ENCODE data around the gene MXRA7.
"Not testable (repeated sequence)": the region's sequence is repeated elsewhere in the genome, so short reads cannot be mapped to it uniquely, and the experiment has no call there.

The MXRA7 gene

GRCh38 chr17:76641501-76641900 lies 69.3 kb downstream of the MXRA7 start:
- DNase-seq = no peak

DNA sequence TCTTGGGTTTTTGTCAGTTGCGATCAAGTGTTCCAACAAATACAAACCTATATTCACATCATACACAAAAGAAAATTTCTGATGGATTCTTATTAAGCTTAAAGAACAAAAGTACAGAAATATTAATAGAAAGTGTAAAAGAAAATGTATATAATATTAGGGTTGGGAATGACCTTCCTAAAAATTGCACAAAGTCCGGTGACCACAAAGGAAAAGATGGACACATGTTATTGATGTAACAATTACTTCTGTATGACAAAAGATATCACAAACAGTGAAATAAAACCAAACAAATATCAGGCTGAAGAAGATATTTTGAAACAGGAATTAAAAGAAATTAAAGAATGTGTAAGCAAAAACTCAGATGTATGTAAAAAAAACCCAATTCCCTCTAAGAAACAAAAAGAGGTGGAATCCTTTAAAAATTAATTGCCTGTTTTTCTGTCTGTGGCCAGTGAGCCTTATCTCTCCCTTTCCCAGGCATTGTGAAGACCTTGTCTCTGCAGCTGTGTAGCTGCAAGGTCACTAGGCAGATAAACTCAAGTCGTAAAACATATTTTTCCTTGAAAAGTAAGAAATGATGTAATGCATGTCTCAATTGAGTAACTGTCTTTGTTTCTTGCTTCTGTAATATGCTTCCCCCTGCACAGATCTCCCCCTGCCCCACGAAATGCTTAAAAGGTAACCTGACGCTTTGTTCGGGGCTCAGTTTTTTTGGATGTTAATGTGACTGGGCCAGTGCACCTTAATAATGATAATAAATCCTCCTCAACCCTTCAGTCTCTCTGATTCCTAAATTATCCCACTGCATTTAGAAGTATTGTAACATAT lies 70.0 kb downstream of the MXRA7 start:
- no peak for DNase-seq

DNA sequence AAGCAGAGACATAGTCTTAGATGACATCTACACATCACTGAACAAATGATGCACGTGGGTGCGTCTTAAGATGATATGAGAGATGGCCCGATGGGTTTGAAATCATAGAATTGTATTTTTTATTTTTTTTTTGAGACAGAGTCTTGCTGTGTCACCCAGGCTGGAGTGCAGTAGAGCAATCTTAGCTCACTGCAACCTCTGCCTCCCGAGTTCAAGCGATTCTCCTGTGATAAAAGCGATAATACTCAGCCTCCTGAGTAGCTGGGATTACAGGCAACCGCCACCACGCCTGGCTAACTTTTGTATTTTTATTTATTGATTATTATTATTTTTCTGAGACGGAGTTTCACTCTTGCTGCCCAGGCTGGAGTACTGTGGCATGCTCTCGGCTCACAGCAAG lies 72.5 kb downstream of the MXRA7 start:
- DNase-seq = no peak

GRCh38 chr17:76636486-76637206 lies 74.1 kb downstream of the MXRA7 start:
- DNase-seq = not testable (repeated sequence)

DNA sequence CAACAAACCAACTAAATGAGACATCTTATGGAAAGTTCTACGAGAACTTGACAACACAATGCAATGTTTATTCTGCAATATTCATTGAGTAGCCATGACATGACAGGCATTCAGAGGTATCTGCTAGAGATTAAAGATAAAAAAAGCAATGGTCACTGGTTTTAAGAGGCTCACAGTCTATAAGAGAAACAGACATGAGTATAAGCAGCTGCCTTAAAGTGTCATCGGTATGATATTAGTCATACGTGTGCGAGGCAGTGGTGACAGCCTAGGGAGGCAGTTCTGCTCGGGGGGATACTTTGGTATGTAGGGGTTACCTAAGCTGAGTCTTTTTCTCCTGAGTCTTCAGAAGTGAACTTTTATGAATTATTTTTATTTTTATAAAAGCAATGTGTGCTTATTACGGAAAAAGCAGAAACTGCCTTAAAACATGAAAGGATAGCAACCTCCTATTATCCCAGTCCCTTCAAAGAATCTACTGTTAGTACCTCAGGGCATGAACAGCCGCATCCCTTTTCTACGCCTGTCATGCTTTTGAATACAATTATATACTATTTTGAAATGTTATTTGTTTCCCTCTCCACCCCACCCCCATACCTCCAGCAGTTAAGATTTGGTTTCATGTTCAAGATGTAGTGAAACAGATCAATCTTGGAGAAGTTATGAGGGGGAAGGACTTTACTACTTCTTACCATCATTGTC lies 75.0 kb downstream of the MXRA7 start:
- DNase-seq = no peak

DNA sequence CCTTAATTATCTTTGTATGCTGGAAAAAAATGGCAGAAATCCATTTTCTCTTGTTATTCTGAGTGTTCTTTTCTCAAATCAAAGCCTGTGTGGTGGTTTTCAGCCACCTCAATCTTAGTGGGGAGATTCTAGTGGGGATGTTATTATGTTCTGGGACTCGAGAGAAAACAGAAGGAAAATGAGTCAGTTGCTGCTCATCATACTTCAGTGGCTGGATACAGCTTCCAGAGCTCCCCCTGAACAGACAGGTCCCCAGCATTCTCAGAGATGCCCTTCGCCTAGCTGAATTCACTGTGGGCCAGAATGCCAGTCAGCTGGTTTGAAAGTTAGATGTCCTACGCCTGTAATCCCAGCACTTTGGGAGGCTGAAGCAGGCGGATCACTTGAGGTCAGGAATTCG lies 75.7 kb downstream of the MXRA7 start:
- DNase-seq = no peak

- DNase-seq = no peak
Observed at GRCh38 chr17:76633628-76634328, 77.0 kb downstream of the MXRA7 start.

DNA sequence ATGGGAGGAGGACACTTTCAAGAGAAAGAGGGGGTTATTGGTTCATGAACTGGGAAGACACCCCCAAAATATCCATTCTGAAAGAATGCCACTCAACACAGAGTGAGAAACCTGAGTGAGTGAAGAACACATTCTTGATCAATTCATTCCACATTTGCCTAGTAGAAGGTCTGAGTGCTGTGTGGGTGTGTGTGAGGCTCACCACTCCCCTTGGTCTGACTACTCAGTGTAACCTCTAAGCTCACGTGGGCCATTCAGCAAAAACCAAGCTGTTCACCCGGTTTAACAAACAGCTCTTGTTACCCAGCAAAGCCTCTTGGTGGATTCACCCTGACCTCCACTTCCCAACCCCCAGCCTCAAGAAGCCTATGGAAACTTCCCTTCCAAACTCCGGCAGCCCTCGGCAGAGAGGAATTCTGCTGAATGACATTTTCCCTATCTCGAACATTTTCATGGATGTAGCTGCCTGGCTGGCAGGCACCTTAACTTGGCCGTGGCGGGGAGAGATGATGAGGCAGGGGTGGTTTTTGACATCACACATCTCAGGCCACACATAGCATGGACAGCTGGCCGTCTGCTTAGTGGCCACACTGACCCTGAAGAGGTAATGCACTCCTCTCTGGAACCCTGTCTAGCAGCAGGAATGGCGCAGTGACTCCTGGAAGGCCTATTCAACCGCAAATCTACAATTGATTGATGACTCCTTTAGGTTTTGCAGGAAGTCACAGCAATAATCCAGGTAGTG lies 78.8 kb downstream of the MXRA7 start:
- no peak for DNase-seq

DNA sequence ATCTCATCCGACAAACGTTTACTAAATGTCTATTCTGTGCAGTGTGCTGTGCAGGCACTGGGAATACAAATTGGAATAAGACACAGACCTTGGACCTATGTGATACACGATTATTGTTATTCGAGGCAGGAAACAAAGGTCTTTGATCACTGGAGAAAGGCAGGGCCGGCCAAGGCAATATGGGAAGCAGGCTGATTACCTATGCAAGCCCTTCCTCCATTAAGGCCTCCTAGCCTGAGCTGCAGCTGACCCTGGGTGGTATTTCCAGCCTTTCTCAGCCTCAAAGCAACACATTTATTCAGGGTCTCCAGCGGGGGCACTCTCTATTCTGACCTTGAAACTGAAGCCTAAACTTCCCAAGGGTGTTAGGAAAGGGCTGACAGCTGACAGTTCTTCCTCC lies 80.6 kb downstream of the MXRA7 start:
- DNase-seq = no peak

Data from activated CD4-positive, alpha-beta T cell treated with anti-CD3 and anti-CD28 coated beads, Interleukin-2, amount 50 U/mL, for 4 hours (primary cell).